Measurements from ENCODE around the gene LEO1. TPM values are rescaled to one million over a fixed set of nuclear protein-coding genes. Genes with fewer than 3 reads are reported as not detected.
"Not testable (repeated sequence)": the region's sequence is repeated elsewhere in the genome, so short reads cannot be mapped to it uniquely, and the experiment has no call there.

Gene LEO1
- total RNA-seq, 1 experiment from 2014 or later: 30.1 TPM

GRCh38 chr15:52003710-52004109, 32.1 kb upstream of the LEO1 start:
- in situ Hi-C loops (cut with HindIII; ENCODE audit: low pct_unique_long_range_greater_than_20kb, low sequenced_read_pairs) (no loop called here), intact Hi-C loops (cut with micrococcal nuclease; ENCODE audit: unreplicated experiment) (no loop called here)
- Histone ChIP-seq H3K4me1 (ENCODE audit: control insufficient read depth, insufficient read depth, low read length) (no peaks in the 10 kb centered on the region; the same call in 1 of the 2 replicates), H3K27me3 (ENCODE audit: control insufficient read depth, insufficient read depth, low read length) (no peaks in the 10 kb centered on the region), H3K9me3 (ENCODE audit: control insufficient read depth, insufficient read depth, low read depth, low read length) (no peaks in the 10 kb centered on the region), H3K36me3 (ENCODE audit: control insufficient read depth, insufficient read depth, low read length) (no peaks in the 10 kb centered on the region), H3K27ac (ENCODE audit: low read length) (no peak overlapping the region), H3K4me3 (ENCODE audit: low read depth in 2 of 2, low read length in 2 of 2) (no peak overlapping the region)
- ATAC-seq: no peak
- ChIA-PET CTCF (no interaction called here), POLR2A (no interaction called here)
- BruUV-seq (replicated peaks): no TSS peak
- no peak for DNase-seq (ENCODE audit: low read depth, low spot score)
- no peak for TF ChIP-seq SIN3A (IDR thresholded peaks at IDR 0.05; ENCODE audit: borderline replicate concordance, insufficient read depth, low read depth, low read length)
- TF ChIP-seq CTCF (IDR thresholded peaks at IDR 0.05): no peak

GRCh38 chr15:52003089-52003488, 31.5 kb upstream of the LEO1 start:
- POLR2A ChIA-PET; H3K4me3 ChIP-seq (ENCODE audit: low read depth in 2 of 2, low read length in 2 of 2); DNase-seq (ENCODE audit: low read depth, low spot score); intact Hi-C loops (cut with micrococcal nuclease; ENCODE audit: unreplicated experiment); CTCF ChIA-PET; ATAC-seq; H3K9me3 ChIP-seq (ENCODE audit: control insufficient read depth, insufficient read depth, low read depth, low read length); BruUV-seq (replicated peaks); in situ Hi-C loops (cut with HindIII; ENCODE audit: low pct_unique_long_range_greater_than_20kb, low sequenced_read_pairs); H3K36me3 ChIP-seq (ENCODE audit: control insufficient read depth, insufficient read depth, low read length); H3K27me3 ChIP-seq (ENCODE audit: control insufficient read depth, insufficient read depth, low read length); H3K27ac ChIP-seq (ENCODE audit: low read length); H3K4me1 ChIP-seq (ENCODE audit: control insufficient read depth, insufficient read depth, low read length): not testable (repeated sequence)

- CTCF ChIA-PET: no interaction called here
- H3K27me3 ChIP-seq (ENCODE audit: control insufficient read depth, insufficient read depth, low read length): no peaks in the 10 kb centered on the region
- POLR2A ChIA-PET: no interaction called here
- intact Hi-C loops (cut with micrococcal nuclease; ENCODE audit: unreplicated experiment) (no loop called here), in situ Hi-C loops (cut with HindIII; ENCODE audit: low pct_unique_long_range_greater_than_20kb, low sequenced_read_pairs) (no loop called here)
- BruUV-seq (replicated peaks): no TSS peak
- TF ChIP-seq REST (IDR thresholded peaks at IDR 0.05; ENCODE audit: insufficient read depth in 1 of 2, low read depth in 2 of 2, low read length in 1 of 2) (no peak), SIN3A (IDR thresholded peaks at IDR 0.05; ENCODE audit: borderline replicate concordance, insufficient read depth, low read depth, low read length) (no peak), TCF7L2 (IDR thresholded peaks at IDR 0.05; ENCODE audit: low read depth, low read length) (no peak), POLR2AphosphoS5 (IDR thresholded peaks at IDR 0.05; ENCODE audit: low read depth, low read length) (no peak), CTCF (IDR thresholded peaks at IDR 0.05) (no peak)
- no peak overlapping the region for H3K4me3 ChIP-seq (ENCODE audit: low read depth in 2 of 2, low read length in 2 of 2)
- no peak for ATAC-seq
- H3K27ac ChIP-seq (ENCODE audit: low read length): no peak overlapping the region
- no peaks in the 10 kb centered on the region for H3K36me3 ChIP-seq (ENCODE audit: control insufficient read depth, insufficient read depth, low read length)
- H3K4me1 ChIP-seq (ENCODE audit: control insufficient read depth, insufficient read depth, low read length): no peaks in the 10 kb centered on the region
- DNase-seq (ENCODE audit: low read depth, low spot score): no peak
- no peaks in the 10 kb centered on the region for H3K9me3 ChIP-seq (ENCODE audit: control insufficient read depth, insufficient read depth, low read depth, low read length)
These were observed 30.8 kb upstream of the LEO1 start for GRCh38 chr15:52002351-52002750.
